ENCODE data around the gene ATXN1.
"Not testable (repeated sequence)": the region's sequence is repeated elsewhere in the genome, so short reads cannot be mapped to it uniquely, and the experiment has no call there.

The ATXN1 gene

DNA sequence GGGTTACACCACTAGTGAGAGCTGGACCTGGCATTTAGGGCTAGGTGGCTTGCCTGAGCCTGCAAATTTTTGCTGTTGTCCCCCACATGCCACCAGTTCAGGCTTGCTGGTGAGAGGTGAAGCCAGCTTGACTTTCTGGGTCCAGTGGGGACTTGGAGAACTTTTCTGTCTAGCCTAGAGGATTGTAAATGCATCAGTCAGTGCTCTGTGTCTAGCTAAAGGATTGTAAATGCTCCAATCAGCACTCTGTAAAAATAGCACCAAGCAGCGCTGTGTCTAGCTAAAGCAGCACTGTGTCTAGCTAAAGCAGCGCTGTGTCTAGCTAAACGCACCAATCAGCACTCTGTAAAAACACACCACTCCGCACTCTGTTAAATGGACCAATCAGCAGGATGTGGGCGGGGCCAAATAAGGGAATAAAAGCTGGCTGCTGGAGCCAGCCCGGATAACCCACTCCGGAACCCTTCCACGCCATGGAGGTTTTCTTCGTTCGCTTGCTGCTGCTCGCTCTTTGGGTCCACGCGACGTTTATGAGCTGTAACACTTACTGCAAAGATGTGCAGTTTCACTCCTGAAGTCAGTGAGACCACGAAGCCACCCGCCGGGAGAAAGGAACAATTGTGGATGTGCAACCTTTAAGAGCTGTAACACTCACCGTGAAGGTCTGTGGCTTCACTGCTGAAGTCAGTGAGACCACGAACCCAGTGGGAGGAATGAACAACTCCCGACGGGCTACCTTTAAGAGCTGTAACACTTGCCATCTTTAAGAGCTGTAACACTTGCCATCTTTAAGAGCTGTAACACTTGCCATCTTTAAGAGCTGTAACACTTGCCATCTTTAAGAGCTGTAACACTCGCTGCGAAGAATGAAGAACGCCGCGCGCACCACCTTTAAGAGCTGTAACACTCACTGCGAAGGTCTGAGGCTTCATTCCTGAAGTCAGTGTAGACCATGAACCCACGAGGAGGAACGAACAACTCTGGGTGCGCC is 495.6 kb downstream of the ATXN1 start:
- Histone ChIP-seq H4K91ac (ENCODE audit: low read length) (no peak overlapping the region), H2BK12ac (ENCODE audit: low read length in 2 of 2) (no peak overlapping the region), H3K4me2 (ENCODE audit: low read length, poor library complexity, severe bottlenecking) (no peak overlapping the region), H3K4me3 (ENCODE audit: insufficient read depth in 1 of 2, low read depth in 1 of 2, low read length in 2 of 2) (no peak overlapping the region), H3K9ac (ENCODE audit: low read length) (no peak overlapping the region), H4K8ac (ENCODE audit: low read length) (no peak overlapping the region), H3K27me3 (ENCODE audit: control insufficient read depth in 1 of 2, insufficient read depth in 1 of 2, low read length in 2 of 2) (no peaks in the 10 kb centered on the region), H2AFZ (ENCODE audit: low read depth, low read length) (no peak overlapping the region), H3K36me3 (ENCODE audit: control insufficient read depth in 1 of 2, insufficient read depth in 2 of 2, low read depth in 1 of 2, low read length in 2 of 2) (peaks cover 0 to 3% of the 10 kb centered on the region in 2 experiments), H2AK5ac (ENCODE audit: low read length, severe bottlenecking) (no peak overlapping the region), H2BK120ac (ENCODE audit: low read depth, low read length) (no peak overlapping the region), H3K4me1 (ENCODE audit: control insufficient read depth, insufficient read depth, low read depth, low read length) (no peaks in the 10 kb centered on the region), H2BK5ac (ENCODE audit: low read depth, low read length, poor library complexity, severe bottlenecking) (no peak overlapping the region), H3K79me1 (replicated peaks; ENCODE audit: low read length, poor library complexity, severe bottlenecking) (no peaks in the 10 kb centered on the region), H3K23ac (ENCODE audit: low read length in 2 of 2) (no peak overlapping the region), H3K14ac (ENCODE audit: low read length in 2 of 2) (no peak overlapping the region), H3K4ac (ENCODE audit: low read depth in 1 of 2, low read length in 2 of 2) (no peak overlapping the region), H3K18ac (ENCODE audit: low read depth in 1 of 2, low read length in 2 of 2) (no peak overlapping the region), H3K9me3 (ENCODE audit: control insufficient read depth, low read length) (no peaks in the 10 kb centered on the region), H3K27ac (ENCODE audit: low read length, poor library complexity, severe bottlenecking) (no peak overlapping the region), H2BK15ac (ENCODE audit: low read depth, poor library complexity, severe bottlenecking) (no peak overlapping the region)
- no peak for DNase-seq
- WGBS = 98% methylated on average over 31 of the region's 31 CpGs

DNA sequence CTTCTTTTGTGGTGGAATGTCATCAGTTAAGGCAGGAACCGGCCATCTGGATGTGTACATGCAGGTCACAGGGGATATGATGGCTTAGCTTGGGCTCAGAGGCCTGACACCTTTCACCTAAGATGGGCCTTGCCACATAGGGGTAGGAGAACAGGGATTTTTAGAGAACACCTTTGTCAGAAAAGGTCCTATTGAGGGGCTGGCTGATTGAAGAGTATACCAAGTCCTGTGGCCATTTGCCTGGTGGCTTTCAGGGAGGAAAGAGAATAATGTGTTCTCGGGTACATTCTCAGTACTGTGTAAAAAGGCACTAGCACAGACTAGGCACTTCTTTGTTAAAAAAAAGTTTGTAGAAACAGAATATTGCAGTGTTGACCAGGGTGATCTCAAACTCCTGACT is 496.5 kb downstream of the ATXN1 start:
- Histone ChIP-seq H3K27ac (ENCODE audit: low read length, poor library complexity, severe bottlenecking) (no peak overlapping the region), H3K4me1 (ENCODE audit: control insufficient read depth, insufficient read depth, low read depth, low read length) (no peaks in the 10 kb centered on the region), H3K9ac (ENCODE audit: low read length) (no peak overlapping the region), H3K79me1 (replicated peaks; ENCODE audit: low read length, poor library complexity, severe bottlenecking) (no peaks in the 10 kb centered on the region), H3K18ac (ENCODE audit: low read depth in 1 of 2, low read length in 2 of 2) (no peak overlapping the region), H4K8ac (ENCODE audit: low read length) (no peak overlapping the region), H2AFZ (ENCODE audit: low read depth, low read length) (no peak overlapping the region), H2BK12ac (ENCODE audit: low read length in 2 of 2) (no peak overlapping the region), H3K4ac (ENCODE audit: low read depth in 1 of 2, low read length in 2 of 2) (no peak overlapping the region), H3K23ac (ENCODE audit: low read length in 2 of 2) (no peak overlapping the region), H3K4me2 (ENCODE audit: low read length, poor library complexity, severe bottlenecking) (no peak overlapping the region), H3K14ac (ENCODE audit: low read length in 2 of 2) (no peak overlapping the region), H2BK5ac (ENCODE audit: low read depth, low read length, poor library complexity, severe bottlenecking) (no peak overlapping the region), H2BK15ac (ENCODE audit: low read depth, poor library complexity, severe bottlenecking) (no peak overlapping the region), H3K27me3 (ENCODE audit: control insufficient read depth in 1 of 2, insufficient read depth in 1 of 2, low read length in 2 of 2) (no peaks in the 10 kb centered on the region), H2AK5ac (ENCODE audit: low read length, severe bottlenecking) (no peak overlapping the region), H3K4me3 (ENCODE audit: insufficient read depth in 1 of 2, low read depth in 1 of 2, low read length in 2 of 2) (no peak overlapping the region), H4K91ac (ENCODE audit: low read length) (no peak overlapping the region), H3K9me3 (ENCODE audit: control insufficient read depth, low read length) (no peaks in the 10 kb centered on the region), H2BK120ac (ENCODE audit: low read depth, low read length) (no peak overlapping the region), H3K36me3 (ENCODE audit: control insufficient read depth in 1 of 2, insufficient read depth in 2 of 2, low read depth in 1 of 2, low read length in 2 of 2) (peaks cover 0 to 3% of the 10 kb centered on the region in 2 experiments)
- WGBS = 62% methylated on average over 2 of the region's 2 CpGs
- DNase-seq = no peak

DNA sequence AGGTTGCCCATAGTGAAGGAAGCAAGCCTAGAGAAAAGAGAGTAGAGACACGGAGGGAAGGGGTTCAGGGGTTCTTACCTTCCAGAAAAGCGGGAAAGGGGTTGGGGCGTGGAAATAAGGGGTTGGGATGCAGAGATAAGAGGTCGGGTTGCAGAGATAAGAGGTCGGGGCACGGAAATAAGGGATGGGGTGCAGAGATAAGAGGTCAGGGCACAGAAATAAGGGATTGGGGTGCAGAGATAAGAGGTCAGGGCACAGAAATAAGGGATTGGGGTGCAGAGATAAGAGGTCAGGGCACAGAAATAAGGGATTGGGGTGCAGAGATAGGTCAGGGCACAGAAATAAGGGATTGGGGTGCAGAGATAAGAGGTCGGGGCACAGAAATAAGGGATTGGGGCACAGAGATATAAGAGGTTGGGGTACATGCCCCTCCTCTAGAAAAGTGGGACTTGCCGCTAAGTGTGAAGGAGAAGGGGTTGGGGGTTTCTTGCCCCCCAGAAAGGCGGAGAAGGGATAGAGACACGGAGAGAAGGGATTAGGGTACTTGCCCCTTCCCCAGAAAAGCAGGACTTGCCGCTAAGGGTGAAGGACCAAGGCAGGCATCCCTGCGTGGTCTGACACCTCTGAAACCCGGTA is 497.7 kb downstream of the ATXN1 start:
- H3K4me1 ChIP-seq (ENCODE audit: control insufficient read depth, insufficient read depth, low read depth, low read length); H3K18ac ChIP-seq (ENCODE audit: low read depth in 1 of 2, low read length in 2 of 2); H3K27me3 ChIP-seq (ENCODE audit: control insufficient read depth in 1 of 2, insufficient read depth in 1 of 2, low read length in 2 of 2); H3K4ac ChIP-seq (ENCODE audit: low read depth in 1 of 2, low read length in 2 of 2); H3K79me1 ChIP-seq (replicated peaks; ENCODE audit: low read length, poor library complexity, severe bottlenecking); H3K14ac ChIP-seq (ENCODE audit: low read length in 2 of 2); H3K9me3 ChIP-seq (ENCODE audit: control insufficient read depth, low read length); H3K9ac ChIP-seq (ENCODE audit: low read length); H3K4me2 ChIP-seq (ENCODE audit: low read length, poor library complexity, severe bottlenecking); H3K27ac ChIP-seq (ENCODE audit: low read length, poor library complexity, severe bottlenecking); H3K36me3 ChIP-seq (ENCODE audit: control insufficient read depth in 1 of 2, insufficient read depth in 2 of 2, low read depth in 1 of 2, low read length in 2 of 2); H4K8ac ChIP-seq (ENCODE audit: low read length); H2BK5ac ChIP-seq (ENCODE audit: low read depth, low read length, poor library complexity, severe bottlenecking); H2AFZ ChIP-seq (ENCODE audit: low read depth, low read length); H3K4me3 ChIP-seq (ENCODE audit: insufficient read depth in 1 of 2, low read depth in 1 of 2, low read length in 2 of 2); H3K23ac ChIP-seq (ENCODE audit: low read length in 2 of 2); H2BK120ac ChIP-seq (ENCODE audit: low read depth, low read length); H2AK5ac ChIP-seq (ENCODE audit: low read length, severe bottlenecking); H2BK12ac ChIP-seq (ENCODE audit: low read length in 2 of 2); DNase-seq; H2BK15ac ChIP-seq (ENCODE audit: low read depth, poor library complexity, severe bottlenecking); H4K91ac ChIP-seq (ENCODE audit: low read length): not testable (repeated sequence)
- 76% methylated on average over 13 of the region's 13 CpGs for WGBS

- H3K4me2 ChIP-seq (ENCODE audit: low read length, poor library complexity, severe bottlenecking); H3K18ac ChIP-seq (ENCODE audit: low read depth in 1 of 2, low read length in 2 of 2); H4K91ac ChIP-seq (ENCODE audit: low read length); H2AFZ ChIP-seq (ENCODE audit: low read depth, low read length); H2AK5ac ChIP-seq (ENCODE audit: low read length, severe bottlenecking); DNase-seq; H2BK5ac ChIP-seq (ENCODE audit: low read depth, low read length, poor library complexity, severe bottlenecking); H3K23ac ChIP-seq (ENCODE audit: low read length in 2 of 2); H3K4ac ChIP-seq (ENCODE audit: low read depth in 1 of 2, low read length in 2 of 2); H3K27me3 ChIP-seq (ENCODE audit: control insufficient read depth in 1 of 2, insufficient read depth in 1 of 2, low read length in 2 of 2); H2BK120ac ChIP-seq (ENCODE audit: low read depth, low read length); H4K8ac ChIP-seq (ENCODE audit: low read length); H2BK15ac ChIP-seq (ENCODE audit: low read depth, poor library complexity, severe bottlenecking); H3K4me1 ChIP-seq (ENCODE audit: control insufficient read depth, insufficient read depth, low read depth, low read length); H3K27ac ChIP-seq (ENCODE audit: low read length, poor library complexity, severe bottlenecking); H3K4me3 ChIP-seq (ENCODE audit: insufficient read depth in 1 of 2, low read depth in 1 of 2, low read length in 2 of 2); H3K14ac ChIP-seq (ENCODE audit: low read length in 2 of 2); H3K36me3 ChIP-seq (ENCODE audit: control insufficient read depth in 1 of 2, insufficient read depth in 2 of 2, low read depth in 1 of 2, low read length in 2 of 2); H2BK12ac ChIP-seq (ENCODE audit: low read length in 2 of 2); H3K9me3 ChIP-seq (ENCODE audit: control insufficient read depth, low read length); H3K9ac ChIP-seq (ENCODE audit: low read length); H3K79me1 ChIP-seq (replicated peaks; ENCODE audit: low read length, poor library complexity, severe bottlenecking): not testable (repeated sequence)
- WGBS = 51% methylated on average over 12 of the region's 12 CpGs
Observed at GRCh38 chr6:16262773-16263172, 498.5 kb downstream of the ATXN1 start.
